SW 1271 (cell line): Measurements from ENCODE around the gene GLE1.
"Not testable (repeated sequence)": the region's sequence is repeated elsewhere in the genome, so short reads cannot be mapped to it uniquely, and the experiment has no call there.

Experiments used
- DNase-seq, 2 experiments: peaks; one replicate each; lab custom pipeline; 2025; lab: John Stamatoyannopoulos, UW

GLE1 gene

DNA sequence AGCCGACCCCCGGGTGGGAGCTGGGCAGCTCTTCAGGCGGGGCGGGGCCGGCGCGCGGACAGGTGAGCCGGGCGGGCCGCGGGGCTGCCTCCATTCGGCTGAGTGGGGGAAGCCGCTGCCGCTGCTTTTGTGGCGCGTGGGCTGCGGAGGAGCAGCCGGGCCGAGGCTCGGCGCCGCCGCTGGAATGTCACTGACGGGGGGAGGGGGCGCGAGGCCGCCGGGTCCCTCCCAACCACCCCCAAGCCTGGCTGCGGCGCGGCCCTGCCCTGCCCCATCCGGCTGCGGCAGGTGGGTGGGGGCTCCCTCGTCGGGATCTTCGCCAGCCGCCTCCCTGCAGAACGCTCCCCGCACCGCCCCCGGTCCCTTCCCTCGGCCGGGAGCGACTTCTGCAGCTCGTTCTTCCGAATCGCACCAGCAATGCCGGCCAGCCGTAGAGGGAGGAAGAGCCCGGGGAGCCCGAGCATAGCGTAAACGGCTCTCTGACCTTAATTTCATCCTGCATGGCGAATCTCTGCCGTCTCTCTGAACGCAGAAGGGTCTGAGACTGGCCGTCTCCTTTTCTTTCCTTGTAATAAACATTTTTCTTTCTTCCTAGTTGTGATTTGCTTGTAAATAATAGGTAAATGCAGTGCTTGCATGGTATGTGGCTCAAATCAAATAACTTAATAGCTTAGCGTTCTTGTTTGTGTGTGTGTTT is 48.4 kb downstream of the GLE1 start:
- DNase-seq: peak in 1 of 2 experiments; percentile 28

DNA sequence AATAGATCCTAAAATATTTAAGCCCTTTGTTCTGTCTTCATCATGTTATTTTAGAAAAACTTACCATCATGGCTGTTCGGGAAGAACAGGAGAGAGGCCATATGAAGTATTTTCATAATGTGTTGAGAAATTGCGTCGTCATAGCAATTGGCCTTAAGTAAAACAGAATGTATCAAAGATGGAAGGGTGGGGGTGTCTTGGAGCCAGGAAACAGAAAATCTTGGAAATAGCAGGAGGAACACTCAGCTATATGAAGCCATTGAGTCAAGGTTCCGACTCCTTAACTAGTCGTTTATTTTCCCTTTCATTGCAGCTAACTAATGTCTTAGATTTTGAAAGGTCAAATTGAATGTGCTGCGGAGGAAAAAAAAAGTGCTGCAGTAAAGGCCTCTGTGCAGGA is 49.2 kb downstream of the GLE1 start:
- peak; percentile 50 to 77 for DNase-seq

DNA sequence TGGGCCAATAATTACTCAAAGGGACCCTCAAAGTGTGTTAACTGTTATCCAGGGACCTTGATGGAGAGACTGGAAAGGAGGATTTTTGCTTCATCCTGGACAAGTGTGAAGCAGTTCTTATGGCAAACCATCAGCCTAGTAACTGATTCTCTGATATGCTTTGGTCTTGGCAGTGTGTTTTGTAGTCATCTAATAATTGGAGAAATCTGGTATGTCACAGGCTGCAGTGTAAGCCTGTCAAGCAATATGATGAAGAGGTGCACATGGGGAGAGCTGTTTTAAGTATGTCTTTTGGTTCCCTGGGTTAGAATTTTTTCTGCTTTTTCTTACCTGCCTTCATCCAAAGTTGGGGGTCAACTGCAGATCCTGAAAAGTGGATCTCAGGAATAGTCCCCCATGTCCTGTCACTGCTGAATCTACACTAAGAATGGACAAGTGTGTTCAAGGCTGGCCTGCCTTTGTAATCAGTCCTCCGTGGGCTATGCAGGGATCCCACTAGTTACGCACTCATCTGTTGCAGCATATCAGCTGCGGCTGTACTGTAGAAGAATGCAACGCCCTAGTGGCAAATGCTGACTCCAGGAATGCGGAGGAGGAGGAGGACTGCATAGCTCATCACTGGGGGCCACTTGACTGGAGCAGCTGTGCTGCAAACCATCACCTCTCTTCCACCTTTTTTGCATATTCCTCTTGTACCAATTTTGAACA is 49.8 kb downstream of the GLE1 start:
- peak; percentile 69 to 87 for DNase-seq

DNA sequence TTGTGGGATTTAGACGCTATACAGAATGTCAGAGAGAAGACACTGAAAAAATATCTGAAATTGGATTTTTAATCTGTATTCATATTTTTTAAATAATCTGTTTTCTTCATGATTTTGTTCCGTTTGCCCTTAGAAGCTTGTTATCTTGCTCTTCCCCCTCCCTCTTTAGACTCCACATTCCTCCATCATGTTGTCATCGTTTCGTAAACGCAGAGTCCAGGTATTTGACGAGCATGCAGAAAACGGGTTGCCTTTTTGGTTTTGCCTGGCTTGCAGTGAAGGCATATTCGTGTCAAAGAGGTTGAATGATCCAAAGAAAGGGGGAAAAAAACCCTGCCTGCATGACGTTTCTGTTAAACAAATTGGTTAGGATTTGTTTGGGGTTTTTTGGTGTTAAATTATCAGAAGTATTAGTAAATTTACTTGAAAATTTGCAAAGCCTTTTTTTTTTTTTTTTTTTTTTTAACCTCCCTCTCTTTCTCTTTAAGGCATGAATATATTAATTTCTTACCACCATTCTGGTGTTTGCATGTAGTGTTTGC is 50.7 kb downstream of the GLE1 start:
- DNase-seq: peak; percentile 28 to 78

DNA sequence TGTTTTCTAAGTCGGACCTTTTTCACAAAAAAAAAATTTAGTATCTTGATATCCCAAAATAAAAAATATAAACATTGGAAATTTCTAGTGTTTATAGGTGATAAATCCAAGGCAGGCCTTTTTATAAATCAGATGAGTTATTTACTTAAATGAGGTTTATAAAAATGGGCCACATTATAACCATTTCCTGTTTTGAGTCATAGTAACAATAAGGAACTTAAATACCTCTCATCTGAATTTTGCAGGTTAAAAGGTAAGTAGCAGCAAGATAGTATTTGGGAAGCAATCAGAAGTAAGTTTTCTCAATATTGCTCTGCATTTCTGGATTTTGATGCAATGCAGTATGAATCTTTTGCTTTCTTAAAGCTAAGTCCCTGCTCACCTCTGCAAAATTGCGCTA is 51.8 kb downstream of the GLE1 start:
- DNase-seq: no peak

DNA sequence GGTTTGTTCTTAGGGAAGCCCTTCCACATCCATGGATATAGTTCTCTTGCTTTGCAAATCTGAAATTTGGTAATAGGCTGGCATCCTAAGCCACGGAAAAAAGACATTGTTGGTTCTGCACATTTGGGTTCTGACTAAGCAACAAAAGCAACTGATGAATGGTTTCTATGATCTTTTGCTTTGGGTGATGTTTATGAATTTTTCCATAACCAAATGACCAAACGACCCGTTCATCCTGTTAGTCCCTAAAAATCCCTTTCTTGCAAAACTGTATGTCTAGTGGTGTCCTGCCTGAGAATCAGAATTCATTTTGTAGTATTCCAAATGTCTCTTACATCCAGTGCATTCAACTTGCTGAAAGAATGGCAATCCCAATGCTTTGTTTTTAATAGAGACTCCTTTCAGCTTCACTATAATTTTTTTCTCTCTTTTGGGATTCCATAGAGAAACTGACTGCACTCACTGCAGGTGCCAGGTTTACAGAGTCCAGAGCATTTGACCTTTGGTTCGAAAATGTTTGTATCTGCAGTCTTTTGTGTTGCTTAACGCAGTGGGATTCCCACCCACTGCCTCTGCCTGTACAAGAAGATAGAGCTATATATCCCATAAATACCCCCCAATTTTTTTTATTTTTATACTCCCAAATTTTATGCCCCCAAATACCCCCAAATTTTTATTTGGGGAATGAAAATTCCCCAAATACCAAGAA is 52.6 kb downstream of the GLE1 start:
- no peak for DNase-seq

DNA sequence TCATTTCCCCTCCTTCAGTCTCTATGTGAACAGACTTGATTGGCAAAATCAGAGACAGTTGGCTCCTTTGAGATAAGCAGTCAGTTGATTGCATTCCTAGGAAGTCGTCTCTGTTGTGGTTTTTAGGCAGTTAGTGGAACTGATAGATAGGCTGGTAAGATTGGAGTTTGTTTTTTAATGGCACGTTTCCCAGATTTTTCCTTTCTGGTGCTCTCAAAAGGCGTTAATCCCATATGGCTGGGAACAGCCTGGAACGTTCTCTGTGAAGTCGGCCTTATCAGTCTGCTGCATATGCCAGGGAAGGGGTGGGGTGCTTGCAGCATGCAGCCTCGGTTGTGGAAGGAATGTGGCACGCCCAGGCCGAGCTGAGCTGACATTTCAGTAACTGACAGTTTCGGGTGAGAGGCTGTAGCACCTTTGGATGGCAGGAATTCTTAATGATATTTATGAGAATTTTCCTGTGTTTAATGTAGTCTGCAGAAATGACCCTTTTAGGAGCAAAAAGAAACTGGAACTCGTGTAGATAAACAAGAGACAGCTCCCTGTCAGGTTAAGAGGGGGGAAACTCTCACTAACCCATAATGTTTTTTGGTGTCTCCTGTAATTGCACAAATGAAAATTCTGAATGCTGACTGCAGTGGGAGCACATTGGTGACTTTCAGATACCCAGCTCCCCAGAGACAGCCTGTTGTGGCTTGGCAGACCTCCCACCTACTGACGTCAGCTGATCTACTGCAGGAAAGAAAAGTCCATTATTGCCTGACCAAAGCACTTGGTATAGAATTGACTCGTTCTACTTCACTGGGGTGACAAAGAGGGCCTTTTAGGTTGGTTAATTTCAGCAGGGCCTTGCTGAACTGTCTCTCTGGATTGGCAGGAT is 54.2 kb downstream of the GLE1 start:
- peak in 1 of 2 experiments; percentile 74 for DNase-seq

DNA sequence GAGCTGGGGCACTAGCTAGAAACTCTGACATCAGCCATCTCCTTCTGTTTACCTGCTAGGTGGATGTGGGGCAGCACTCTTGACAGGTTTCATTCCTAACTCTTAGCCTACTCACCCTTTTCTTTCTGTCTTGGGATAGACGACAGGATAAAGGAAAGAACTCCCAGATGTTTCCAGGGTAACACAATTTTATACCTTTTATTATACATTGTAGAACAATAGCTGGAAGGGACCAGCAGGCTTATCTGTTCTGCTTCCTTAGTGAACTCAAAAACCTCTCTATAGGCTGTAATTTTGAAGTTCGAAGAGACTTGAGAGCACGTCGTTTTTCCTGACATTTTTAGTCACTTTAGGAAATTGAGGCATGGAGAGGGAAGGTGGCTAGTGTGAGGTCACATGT is 61.1 kb downstream of the GLE1 start:
- DNase-seq: no peak

DNA sequence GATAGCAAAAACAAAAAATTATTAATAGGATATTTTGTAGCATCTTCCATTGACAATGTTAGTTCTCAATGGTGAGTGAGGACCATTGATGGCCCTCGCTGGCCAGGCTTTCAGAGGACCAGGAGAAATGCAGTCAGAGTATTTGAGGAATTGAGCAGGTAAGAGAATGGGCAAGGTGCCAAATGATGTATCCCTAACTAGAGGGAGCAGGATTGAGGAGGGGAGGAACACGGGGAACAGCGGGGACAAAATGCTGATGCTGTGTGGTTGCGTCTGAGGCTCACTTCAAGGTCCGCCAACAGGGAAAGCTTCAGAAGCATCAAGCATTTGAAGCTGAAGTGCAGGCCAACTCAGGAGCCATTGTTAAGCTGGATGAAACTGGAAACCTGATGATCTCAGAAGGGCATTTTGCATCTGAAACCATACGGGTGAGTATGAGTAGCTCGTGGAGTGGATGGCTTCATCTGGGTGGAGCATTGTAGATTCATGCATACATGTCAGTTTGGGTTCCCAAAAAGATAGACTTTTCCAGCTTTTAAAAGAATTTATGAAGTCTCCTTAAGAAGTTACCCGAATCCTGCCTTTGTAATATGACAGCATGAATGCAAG is 64.1 kb downstream of the GLE1 start:
- DNase-seq: no peak

DNA sequence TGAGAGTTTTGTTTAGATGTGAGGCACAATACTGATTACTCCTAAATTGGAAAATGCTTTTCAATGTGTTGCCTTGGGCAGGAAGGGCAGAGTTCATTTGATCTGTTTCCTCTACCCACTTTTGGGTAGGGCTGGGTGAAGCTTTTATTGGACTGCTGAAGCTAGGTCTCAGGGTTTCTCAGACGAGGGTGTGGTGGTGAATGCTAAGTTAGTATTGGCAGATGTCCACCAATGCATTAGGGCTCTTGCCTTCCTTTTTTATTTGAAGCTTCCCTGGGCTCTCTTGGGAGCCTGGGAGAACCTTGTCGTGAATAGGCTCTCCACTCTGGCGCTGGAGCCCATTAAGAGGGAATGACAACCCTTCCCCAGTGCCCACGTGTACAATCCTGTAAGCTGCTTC is 71.0 kb downstream of the GLE1 start:
- no peak for DNase-seq

DNA sequence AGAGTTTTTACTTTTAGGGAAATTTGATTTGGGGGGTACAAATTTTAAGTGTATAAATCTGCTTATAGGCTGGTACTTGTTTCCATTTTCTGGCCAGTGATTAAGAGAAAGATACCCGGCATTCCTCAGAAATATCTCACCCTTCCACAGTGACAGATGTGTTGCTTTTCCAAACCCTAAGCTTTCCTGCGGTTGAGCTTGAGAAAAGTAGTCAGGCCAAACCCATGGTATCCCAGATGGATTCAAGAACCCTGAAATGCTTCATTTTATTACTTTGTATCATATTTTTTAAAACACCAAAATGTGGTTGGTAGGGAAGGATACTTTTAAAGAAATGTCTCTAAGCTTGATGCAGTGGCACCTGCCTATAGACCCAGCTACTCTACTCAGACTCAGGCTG is 71.4 kb downstream of the GLE1 start:
- DNase-seq: no peak

DNA sequence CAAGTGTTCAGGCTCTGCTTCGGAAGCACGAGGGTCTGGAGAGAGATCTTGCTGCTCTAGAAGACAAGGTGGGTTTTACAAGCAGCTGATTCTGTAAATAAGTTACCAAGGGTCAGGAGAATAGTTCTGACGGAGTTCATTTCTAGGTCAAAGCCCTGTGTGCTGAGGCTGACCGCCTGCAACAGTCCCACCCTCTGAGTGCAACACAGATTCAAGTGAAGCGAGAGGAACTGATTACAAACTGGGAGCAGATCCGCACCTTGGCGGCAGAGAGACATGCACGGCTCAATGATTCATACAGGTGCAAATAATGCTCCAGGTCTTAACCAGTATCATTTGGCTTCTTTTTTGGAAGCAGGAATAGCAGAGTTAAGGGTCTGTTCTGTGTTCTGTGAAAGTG is 72.7 kb downstream of the GLE1 start:
- DNase-seq: no peak

DNA sequence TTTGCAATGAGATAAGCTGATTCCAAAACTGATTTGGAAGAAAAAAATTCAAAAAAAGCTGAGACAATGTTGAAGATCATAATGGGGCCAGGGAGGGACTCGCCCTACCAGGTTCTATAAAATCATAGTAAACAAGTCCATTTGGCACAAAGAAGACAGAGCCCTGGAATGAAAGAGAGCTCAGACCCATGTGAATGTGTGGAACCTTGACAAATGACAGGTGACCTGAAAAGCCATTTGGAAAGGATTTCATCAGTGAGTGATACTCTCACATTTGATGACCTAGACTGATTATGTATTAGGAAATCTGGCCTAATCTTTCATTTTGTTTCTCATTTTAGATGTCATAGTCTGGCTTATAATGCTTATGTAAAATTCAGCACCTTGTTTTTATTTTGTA is 74.7 kb downstream of the GLE1 start:
- no peak for DNase-seq

DNA sequence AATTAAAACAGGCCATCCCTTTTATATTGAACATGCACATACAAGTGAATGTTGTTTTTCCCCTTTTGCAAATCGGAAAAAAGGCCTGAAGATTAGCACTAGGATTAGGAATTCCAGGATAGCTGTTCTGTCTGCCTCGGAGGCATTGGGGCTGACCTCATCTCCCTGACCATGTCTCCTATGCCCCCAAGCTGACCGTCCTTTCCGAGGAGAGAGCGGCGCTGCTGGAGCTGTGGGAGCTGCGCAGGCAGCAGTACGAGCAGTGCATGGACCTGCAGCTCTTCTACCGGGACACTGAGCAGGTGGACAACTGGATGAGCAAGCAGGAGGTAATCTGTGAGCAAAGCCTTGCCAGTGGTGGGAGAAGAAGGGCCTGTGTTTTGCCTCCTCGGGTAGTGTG is 76.2 kb downstream of the GLE1 start:
- no peak for DNase-seq

DNA sequence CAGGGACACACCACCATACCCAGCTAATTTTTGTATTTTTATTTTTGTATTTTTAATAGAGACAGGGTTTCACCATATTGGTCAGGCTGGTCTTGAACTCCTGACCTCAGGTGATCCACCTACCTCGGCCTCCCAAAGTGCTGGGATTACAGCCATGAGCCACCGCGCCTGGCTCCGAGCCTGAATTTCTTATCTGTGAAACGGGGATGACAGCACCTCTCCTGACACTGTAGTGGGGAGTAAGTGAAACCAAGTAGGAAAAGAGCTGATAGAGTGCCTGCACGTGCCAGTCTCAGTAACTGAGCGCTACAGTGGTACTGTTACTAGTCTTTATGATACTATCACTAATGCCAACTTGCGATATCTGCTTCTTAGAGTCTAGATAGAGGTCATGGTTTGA is 80.6 kb downstream of the GLE1 start:
- not testable (repeated sequence) for DNase-seq

DNA sequence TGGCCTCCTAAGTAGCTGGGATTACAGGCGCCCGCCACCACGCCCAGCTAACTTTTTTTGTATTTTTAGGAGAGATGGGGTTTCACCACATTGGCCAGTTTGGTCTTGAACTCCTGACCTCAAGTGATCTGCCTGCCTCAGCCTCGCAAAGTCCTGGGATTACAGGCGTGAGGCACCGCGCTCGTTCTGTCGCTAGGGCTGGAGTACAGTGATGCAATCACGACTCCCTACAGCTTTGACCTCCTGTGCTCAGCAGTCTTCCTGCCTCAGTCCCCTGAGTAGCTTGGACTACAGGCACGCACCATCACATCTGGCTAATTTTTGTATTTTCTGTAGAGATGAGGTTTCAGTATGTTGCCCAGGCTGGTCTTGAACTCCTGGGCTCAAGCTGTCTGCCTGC is 82.4 kb downstream of the GLE1 start:
- not testable (repeated sequence) for DNase-seq

DNA sequence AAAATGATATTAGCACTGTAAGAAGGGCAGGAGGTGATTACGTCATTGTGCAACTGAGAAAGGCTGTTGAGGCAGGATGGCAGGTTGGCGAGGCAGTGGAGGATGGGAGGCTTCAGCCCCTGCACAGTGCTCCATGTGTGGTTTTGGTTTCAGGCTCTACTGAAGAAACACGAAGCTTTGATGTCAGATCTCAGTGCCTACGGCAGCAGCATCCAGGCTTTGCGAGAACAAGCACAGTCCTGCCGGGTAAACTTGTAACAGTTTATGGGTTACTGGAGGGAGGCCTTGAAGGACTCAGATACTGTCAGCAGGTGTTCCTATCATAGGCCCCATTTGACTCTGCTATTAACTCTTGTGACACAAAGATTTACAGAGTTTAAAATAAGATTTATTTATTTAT is 82.9 kb downstream of the GLE1 start:
- no peak for DNase-seq

DNA sequence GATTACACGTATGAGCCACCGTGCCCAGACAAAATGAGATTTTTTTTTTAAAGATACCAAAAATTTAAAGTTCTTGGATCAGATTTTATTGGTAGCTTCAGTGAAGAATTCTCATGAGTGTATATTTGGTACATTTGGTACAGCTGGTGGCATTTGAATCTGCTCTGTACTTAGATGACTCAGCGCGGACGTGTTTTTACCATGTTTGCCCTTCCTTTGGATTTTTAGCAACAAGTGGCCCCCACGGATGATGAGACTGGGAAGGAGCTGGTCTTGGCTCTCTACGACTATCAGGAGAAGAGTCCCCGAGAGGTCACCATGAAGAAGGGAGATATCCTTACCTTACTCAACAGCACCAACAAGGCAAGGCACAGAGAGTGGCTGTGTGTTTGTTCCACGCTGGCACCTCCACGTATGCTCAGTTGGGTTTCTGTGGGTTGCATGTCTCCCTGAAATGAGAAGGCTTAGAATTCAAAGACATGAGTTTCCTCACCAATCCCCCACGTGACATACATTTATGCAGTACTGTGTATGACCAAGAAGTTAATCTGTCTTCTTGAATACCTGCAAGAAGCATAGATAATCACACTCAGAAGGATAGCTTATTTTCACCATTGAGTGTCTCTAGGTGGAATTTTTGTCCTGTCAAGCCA is 84.2 kb downstream of the GLE1 start:
- DNase-seq: no peak
